DND-41 (cell line): ENCODE measurements around the gene CABP1.
A peak's percentile ranks its signal among the peaks of the same experiment; 100 is the strongest.

Experiments
- ATAC-seq: fragments of 200-7000 bp; cut with Tn5 transposase; 3 replicates; pipeline ENCODE4 v1.9.1; 2021; ENCODE audit warnings: low read depth; ENCODE audit not compliant: insufficient read depth
- DNase-seq: peaks from one replicate; pipeline ENCODE4 v3.0.0-alpha.2; 2020
- H2AFZ ChIP-seq: 2 replicates; pipeline ENCODE4 v1.6.0; 2012; ENCODE audit warnings: low read depth, low read length
- H3K27ac ChIP-seq: 2 replicates; pipeline ENCODE4 v1.5.1; 2012; ENCODE audit warnings: low read length, inconsistent platforms
- H3K27me3 ChIP-seq: fragments of 200-600 bp; sonication (generic); 2 replicates; pipeline ENCODE4 v1.6.0; 2012; ENCODE audit warnings: low read length, mild to moderate bottlenecking, inconsistent platforms; ENCODE audit not compliant: insufficient read depth, poor library complexity
- H3K36me3 ChIP-seq: 2 replicates; pipeline ENCODE4 v1.5.1; 2012; ENCODE audit warnings: low read length, inconsistent platforms; ENCODE audit not compliant: insufficient read depth
- H3K4me1 ChIP-seq: 2 replicates; pipeline ENCODE4 v1.5.1; 2012; ENCODE audit warnings: mild to moderate bottlenecking, low read length; ENCODE audit not compliant: insufficient read depth
- H3K4me2 ChIP-seq: 2 replicates; pipeline ENCODE4 v1.6.0; 2012; ENCODE audit warnings: mild to moderate bottlenecking, moderate library complexity, low read length, inconsistent platforms; ENCODE audit not compliant: insufficient read depth
- H3K4me3 ChIP-seq, 2 experiments: fragments of 200-600 bp in 1 of 2; shearing (Covaris generic) in 1 of 2; 2 replicates each; pipeline ENCODE4 v1.5.1; 2012 to 2016; ENCODE audit warnings: inconsistent platforms in 2 of 2, low read length in 2 of 2, mild to moderate bottlenecking in 2 of 2, low read depth in 1 of 2, moderate library complexity in 1 of 2
- H3K79me2 ChIP-seq: 2 replicates; pipeline ENCODE4 v1.6.0; 2012; ENCODE audit warnings: low read length, inconsistent platforms; ENCODE audit not compliant: insufficient read depth
- H3K9ac ChIP-seq: 2 replicates; pipeline ENCODE4 v1.6.0; 2012; ENCODE audit warnings: low read depth, mild to moderate bottlenecking, inconsistent platforms, low read length, moderate library complexity
- H3K9me3 ChIP-seq: 2 replicates; pipeline ENCODE4 v1.5.1; 2012; ENCODE audit warnings: low read length, moderate library complexity, mild to moderate bottlenecking, inconsistent platforms; ENCODE audit not compliant: insufficient read depth, severe bottlenecking
- H4K20me1 ChIP-seq: 2 replicates; pipeline ENCODE4 v1.6.0; 2012; ENCODE audit warnings: low read length; ENCODE audit not compliant: insufficient read depth
- EZH2 ChIP-seq: IDR thresholded peaks from 3 replicates; pipeline ENCODE4 v1.6.1; 2012; ENCODE audit warnings: borderline replicate concordance, low read depth, mild to moderate bottlenecking, moderate library complexity, low read length, inconsistent platforms; ENCODE audit not compliant: severe bottlenecking
- TF ChIP-seq, protein P1 (sequence below): IDR thresholded peaks from 2 replicates; pipeline ENCODE4 v1.5.1; 2012; ENCODE audit warnings: borderline replicate concordance, low read length, moderate library complexity, mild to moderate bottlenecking; ENCODE audit not compliant: poor library complexity, severe bottlenecking; ENCODE audit errors: extremely low read depth

Gene CABP1

DNA sequence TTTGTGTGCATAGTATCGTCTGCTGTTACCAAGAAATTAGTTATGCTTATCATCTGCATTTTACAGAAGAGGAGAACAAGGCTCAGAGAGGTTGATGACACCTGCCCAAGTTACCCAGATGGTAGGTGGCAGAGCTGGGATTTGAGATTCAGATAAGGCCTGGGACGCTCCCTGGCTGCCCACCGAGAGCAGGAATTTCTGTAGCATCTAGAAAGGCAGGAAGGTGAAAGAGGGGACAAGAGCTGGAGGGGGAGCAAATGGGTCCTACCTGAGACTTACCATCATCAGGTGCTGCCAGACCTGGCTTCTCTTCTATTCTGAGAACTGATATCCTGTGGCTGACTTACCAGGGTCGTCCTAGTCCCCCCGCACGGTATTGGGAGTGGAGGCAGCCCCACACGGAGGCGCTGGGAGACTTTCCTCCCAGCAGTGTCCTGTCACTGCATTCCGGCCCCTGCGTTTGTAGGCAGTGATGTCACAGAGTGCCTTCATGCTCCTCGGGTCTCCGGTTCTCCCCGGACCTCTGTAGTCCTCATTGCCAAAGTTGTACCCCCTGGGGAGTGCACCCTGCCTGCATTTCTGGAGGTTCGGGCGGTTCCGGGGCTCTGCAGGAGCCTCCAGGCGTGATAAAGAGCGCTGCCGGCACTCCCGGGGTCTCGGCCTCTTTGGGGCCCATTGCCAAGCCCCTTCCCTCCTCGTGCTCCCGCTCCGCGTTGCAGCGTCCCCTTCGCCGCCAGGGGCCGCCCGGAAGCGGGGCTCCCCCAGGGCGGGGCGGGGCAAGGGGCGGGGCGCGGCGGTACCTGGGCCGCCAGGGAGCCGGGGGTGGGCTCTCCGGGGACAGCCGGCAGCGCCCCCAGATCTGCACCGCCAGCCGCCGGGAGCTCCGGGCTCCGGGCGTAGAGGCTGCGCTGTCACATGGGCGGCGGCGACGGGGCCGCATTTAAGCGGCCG is at the start of gene CABP1:
Gene CABP1 (plus strand): TSS at position 856 of the 951 bp plus-strand sequence. CDS start 60 bp downstream, at position 916.
- H3K27me3 ChIP-seq = peaks cover 48% of the 10 kb centered on the region
- TF ChIP-seq, protein P1, sequence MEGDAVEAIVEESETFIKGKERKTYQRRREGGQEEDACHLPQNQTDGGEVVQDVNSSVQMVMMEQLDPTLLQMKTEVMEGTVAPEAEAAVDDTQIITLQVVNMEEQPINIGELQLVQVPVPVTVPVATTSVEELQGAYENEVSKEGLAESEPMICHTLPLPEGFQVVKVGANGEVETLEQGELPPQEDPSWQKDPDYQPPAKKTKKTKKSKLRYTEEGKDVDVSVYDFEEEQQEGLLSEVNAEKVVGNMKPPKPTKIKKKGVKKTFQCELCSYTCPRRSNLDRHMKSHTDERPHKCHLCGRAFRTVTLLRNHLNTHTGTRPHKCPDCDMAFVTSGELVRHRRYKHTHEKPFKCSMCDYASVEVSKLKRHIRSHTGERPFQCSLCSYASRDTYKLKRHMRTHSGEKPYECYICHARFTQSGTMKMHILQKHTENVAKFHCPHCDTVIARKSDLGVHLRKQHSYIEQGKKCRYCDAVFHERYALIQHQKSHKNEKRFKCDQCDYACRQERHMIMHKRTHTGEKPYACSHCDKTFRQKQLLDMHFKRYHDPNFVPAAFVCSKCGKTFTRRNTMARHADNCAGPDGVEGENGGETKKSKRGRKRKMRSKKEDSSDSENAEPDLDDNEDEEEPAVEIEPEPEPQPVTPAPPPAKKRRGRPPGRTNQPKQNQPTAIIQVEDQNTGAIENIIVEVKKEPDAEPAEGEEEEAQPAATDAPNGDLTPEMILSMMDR = peak; percentile 49
- TF ChIP-seq EZH2 = no peak
- H4K20me1 ChIP-seq = peaks cover 5% of the 10 kb centered on the region; the same call in 1 of the 2 replicates
- no peak within 1 kb of the TSS for H3K27ac ChIP-seq
- peak within 1 kb of the TSS; percentile 59 for H3K4me2 ChIP-seq
- peak within 1 kb of the TSS; percentile 26; the same call in 1 of the 2 replicates for H3K9ac ChIP-seq
- H3K4me1 ChIP-seq = peaks cover 14% of the 10 kb centered on the region
- no peaks in the 10 kb centered on the region for H3K36me3 ChIP-seq
- H2AFZ ChIP-seq = peak within 1 kb of the TSS; percentile 58
- DNase-seq (peak; percentile 64), ATAC-seq (peak; percentile 89)
- H3K9me3 ChIP-seq = no peaks in the 10 kb centered on the region
- no peaks in the 10 kb centered on the region for H3K79me2 ChIP-seq
- H3K4me3 ChIP-seq = peak within 1 kb of the TSS in 1 of 2 experiments; percentile 46; a peak in 2 of 4 replicates

DNA sequence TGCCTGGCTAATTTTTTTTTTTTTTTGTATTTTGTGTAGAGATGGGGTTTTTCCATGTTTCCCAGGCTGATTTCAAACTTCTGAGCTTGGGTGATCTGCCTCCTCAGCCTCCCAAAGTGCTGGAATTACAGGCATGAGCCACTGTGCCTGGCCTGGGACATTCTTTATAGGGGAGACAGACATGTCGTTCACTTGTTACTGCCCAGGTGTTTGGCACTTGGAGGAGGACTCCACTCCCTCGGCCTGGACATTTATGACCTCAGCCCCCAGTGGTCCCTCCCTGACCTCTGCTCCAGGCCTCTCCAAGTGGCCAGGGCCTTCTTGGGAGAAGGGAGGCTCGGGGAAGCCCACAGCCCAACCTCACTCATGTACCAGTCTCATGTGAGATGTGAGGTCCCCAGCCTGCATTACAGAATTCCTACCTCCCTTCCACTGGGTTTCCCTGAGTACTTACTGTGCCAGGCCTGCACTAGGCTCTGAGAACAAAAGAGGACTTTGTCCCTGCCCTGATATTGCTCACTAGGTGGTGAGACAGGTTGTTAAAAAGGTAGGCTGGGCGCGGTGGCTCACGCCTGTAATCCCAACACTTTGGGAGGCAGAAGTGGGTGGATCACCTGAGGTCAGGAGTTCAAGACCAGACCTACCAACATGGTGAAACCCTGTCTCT is 49.6 kb upstream of the CABP1 start:
- no peaks in the 10 kb centered on the region for H3K36me3 ChIP-seq
- H3K4me3 ChIP-seq = no peak overlapping the region
- no peaks in the 10 kb centered on the region for H3K4me1 ChIP-seq
- no peak overlapping the region for H3K4me2 ChIP-seq
- no peaks in the 10 kb centered on the region for H4K20me1 ChIP-seq
- H3K79me2 ChIP-seq = no peaks in the 10 kb centered on the region
- ATAC-seq (no peak), DNase-seq (no peak)
- no peaks in the 10 kb centered on the region for H3K27me3 ChIP-seq
- no peak overlapping the region for H3K9ac ChIP-seq
- H3K9me3 ChIP-seq = no peaks in the 10 kb centered on the region
- H3K27ac ChIP-seq = no peak overlapping the region
- no peak overlapping the region for H2AFZ ChIP-seq
- TF ChIP-seq, protein P1 = no peak
- no peak for TF ChIP-seq EZH2

DNA sequence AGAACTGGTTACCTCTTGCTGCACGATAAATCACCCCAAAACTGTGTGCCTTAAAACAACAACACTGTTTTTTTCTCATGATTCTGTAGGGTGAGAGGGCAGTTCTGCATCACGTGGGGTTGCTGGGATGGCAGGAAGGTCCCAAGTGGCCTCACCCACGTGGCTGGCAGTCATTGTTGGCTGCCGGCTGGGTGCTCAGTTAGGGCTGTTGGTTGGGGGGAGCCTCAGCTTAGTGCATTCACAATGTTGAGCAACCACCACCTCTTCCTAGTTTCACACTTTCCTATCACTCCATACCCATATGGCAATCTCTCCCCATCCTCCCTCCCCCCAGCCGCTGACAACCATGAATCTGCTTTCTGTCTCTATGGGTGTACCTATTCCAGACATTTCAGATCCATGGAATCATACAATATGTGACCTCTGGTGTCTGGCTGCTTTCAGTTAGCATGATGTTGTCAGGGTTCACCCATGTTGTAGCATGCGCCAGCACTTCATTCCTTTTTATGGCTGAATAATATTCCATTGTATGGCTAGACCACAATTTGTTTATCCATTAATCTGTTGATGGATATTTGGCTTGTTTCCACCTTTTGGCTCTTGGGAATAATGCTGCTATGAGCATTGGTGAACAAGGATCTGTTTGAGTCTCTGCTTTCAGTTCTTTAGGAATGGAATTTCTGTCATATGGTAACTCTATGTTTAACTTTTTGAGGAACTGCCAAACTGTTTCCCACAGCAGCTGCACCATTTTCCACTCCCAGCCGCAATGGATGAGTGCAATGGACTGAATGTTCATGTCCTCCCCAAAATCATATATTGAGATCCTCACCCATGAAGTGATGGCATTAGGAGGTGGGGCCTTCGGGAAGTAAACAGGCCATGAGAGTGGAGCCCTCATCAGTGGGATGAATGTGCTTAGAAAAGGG is 48.0 kb upstream of the CABP1 start:
- Histone ChIP-seq H3K4me1 (no peaks in the 10 kb centered on the region), H3K4me3 (no peak overlapping the region), H3K9ac (no peak overlapping the region), H3K27me3 (peaks cover 3% of the 10 kb centered on the region), H3K79me2 (no peaks in the 10 kb centered on the region), H3K9me3 (no peaks in the 10 kb centered on the region), H3K4me2 (no peak overlapping the region), H2AFZ (no peak overlapping the region), H3K27ac (no peak overlapping the region), H4K20me1 (no peaks in the 10 kb centered on the region), H3K36me3 (no peaks in the 10 kb centered on the region)
- no peak for ATAC-seq
- no peak for DNase-seq
- TF ChIP-seq, protein P1 = no peak
- no peak for TF ChIP-seq EZH2
